HepG2 (cell line): ENCODE measurements around the gene TTLL11. TPM values are rescaled to one million over a fixed set of nuclear protein-coding genes. Genes with fewer than 3 reads are reported as not detected.

Experiments
- ARNT2 ChIP-seq: sonication (generic); formaldehyde crosslinking; IDR thresholded peaks from 2 replicates; pipeline ENCODE4 v1.8.0; 2022; ENCODE audit warnings: mild to moderate bottlenecking, low read depth, missing genetic modification reagents, moderate library complexity
- ATF1 ChIP-seq: IDR thresholded peaks from 2 replicates; pipeline ENCODE4 v1.6.1; 2016; ENCODE audit warnings: mild to moderate bottlenecking, control low read depth
- ATF7-NPFF ChIP-seq: sonication (generic); formaldehyde crosslinking; IDR thresholded peaks from 2 replicates; pipeline ENCODE4 v1.8.1; 2023; ENCODE audit warnings: mild to moderate bottlenecking, low read depth, missing genetic modification reagents, moderate library complexity
- CBX2 ChIP-seq, 2 experiments: fragments of 200-600 bp in 1 of 2; sonication (generic); formaldehyde crosslinking in 1 of 2; IDR thresholded peaks; 2 replicates each; pipeline versions ENCODE4 v1.7.0 to v1.8.1; 2018 to 2022; ENCODE audit warnings: low read depth in 2 of 2, low read length in 1 of 2, mild to moderate bottlenecking in 1 of 2, missing genetic modification reagents in 1 of 2
- CEBPG ChIP-seq: IDR thresholded peaks from 2 replicates; pipeline ENCODE4 v1.6.1; 2016
- DPF2 ChIP-seq: sonication (generic); formaldehyde crosslinking; IDR thresholded peaks from 2 replicates; pipeline ENCODE4 v1.4.0; 2020; ENCODE audit warnings: mild to moderate bottlenecking, low read depth, missing genetic modification reagents, borderline replicate concordance
- DRAP1 ChIP-seq: IDR thresholded peaks from 2 replicates; pipeline ENCODE4 v1.6.1; 2016; ENCODE audit warnings: missing genetic modification reagents, missing compliant biosample characterization
- ETV5 ChIP-seq: IDR thresholded peaks from 2 replicates; pipeline ENCODE4 v1.6.1; 2018; ENCODE audit warnings: missing biosample characterization, missing genetic modification reagents, inconsistent platforms, borderline replicate concordance
- HMG20A ChIP-seq: IDR thresholded peaks from 2 replicates; pipeline ENCODE4 v1.6.1; 2016; ENCODE audit warnings: borderline replicate concordance
- HOXA5 ChIP-seq: sonication (generic); formaldehyde crosslinking; IDR thresholded peaks from 2 replicates; pipeline ENCODE4 v1.4.0; 2020; ENCODE audit warnings: missing genetic modification reagents
- IKZF4 ChIP-seq: sonication (generic); formaldehyde crosslinking; IDR thresholded peaks from 2 replicates; pipeline ENCODE4 v1.5.1; 2020; ENCODE audit warnings: borderline replicate concordance, mild to moderate bottlenecking, low read depth, missing genetic modification reagents; ENCODE audit errors: not compliant biosample characterization
- MIXL1 ChIP-seq: IDR thresholded peaks from 2 replicates; pipeline ENCODE4 v1.6.1; 2016
- MTF1 ChIP-seq: sonication (generic); formaldehyde crosslinking; IDR thresholded peaks from 2 replicates; pipeline ENCODE4 v1.5.0; 2020; ENCODE audit warnings: missing genetic modification reagents
- RBFOX2 ChIP-seq: fragments of 200-400 bp; formaldehyde crosslinking; IDR thresholded peaks from 2 replicates; pipeline ENCODE4 v1.6.1; 2017; ENCODE audit warnings: low read depth, mild to moderate bottlenecking, low read length
- RFX5 ChIP-seq: IDR thresholded peaks from 2 replicates; pipeline ENCODE4 v1.6.1; 2011; ENCODE audit warnings: low read depth, low read length, improper control_type of control experiment
- RFXANK ChIP-seq: IDR thresholded peaks from 2 replicates; pipeline ENCODE4 v1.6.1; 2016
- SNAI1 ChIP-seq: sonication (generic); formaldehyde crosslinking; IDR thresholded peaks from 2 replicates; pipeline ENCODE4 v1.5.0; 2020; ENCODE audit warnings: mild to moderate bottlenecking, missing genetic modification reagents, borderline replicate concordance
- TBX2 ChIP-seq: sonication (generic); formaldehyde crosslinking; IDR thresholded peaks from 2 replicates; pipeline ENCODE4 v1.5.0; 2020; ENCODE audit warnings: missing genetic modification reagents, mild to moderate bottlenecking, borderline replicate concordance
- THAP7 ChIP-seq: sonication (generic); formaldehyde crosslinking; IDR thresholded peaks from 2 replicates; pipeline ENCODE4 v1.8.1; 2023; ENCODE audit warnings: mild to moderate bottlenecking, missing genetic modification reagents
- ZBTB7B ChIP-seq: sonication (generic); formaldehyde crosslinking; IDR thresholded peaks from 2 replicates; pipeline ENCODE4 v1.4.0; 2020; ENCODE audit warnings: missing genetic modification reagents
- ZGPAT ChIP-seq: IDR thresholded peaks from 2 replicates; pipeline ENCODE4 v1.6.1; 2016; ENCODE audit warnings: mild to moderate bottlenecking
- ZNF225 ChIP-seq: sonication (generic); formaldehyde crosslinking; IDR thresholded peaks from 2 replicates; pipeline ENCODE4 v1.4.0; 2020; ENCODE audit warnings: mild to moderate bottlenecking, missing genetic modification reagents
- ZNF30 ChIP-seq: sonication (generic); formaldehyde crosslinking; IDR thresholded peaks from 2 replicates; pipeline ENCODE4 v1.5.0; 2020; ENCODE audit warnings: mild to moderate bottlenecking, missing genetic modification reagents
- ZNF543 ChIP-seq: sonication (generic); formaldehyde crosslinking; IDR thresholded peaks from 2 replicates; pipeline ENCODE4 v1.4.0; 2020; ENCODE audit warnings: mild to moderate bottlenecking, missing genetic modification reagents
- ZNF740 ChIP-seq: sonication (generic); formaldehyde crosslinking; IDR thresholded peaks from 2 replicates; pipeline ENCODE4 v1.4.0; 2020; ENCODE audit warnings: missing genetic modification reagents
- ZNF782 ChIP-seq: sonication (generic); formaldehyde crosslinking; IDR thresholded peaks from 2 replicates; pipeline ENCODE4 v1.4.0; 2020; ENCODE audit warnings: missing genetic modification reagents, mild to moderate bottlenecking, borderline replicate concordance
- ZNF790 ChIP-seq: sonication (generic); formaldehyde crosslinking; IDR thresholded peaks from 2 replicates; pipeline ENCODE4 v1.8.0; 2022; ENCODE audit warnings: missing genetic modification reagents, mild to moderate bottlenecking, borderline replicate concordance
- ZNF816 ChIP-seq: sonication (generic); formaldehyde crosslinking; IDR thresholded peaks from 2 replicates; pipeline ENCODE4 v1.8.0; 2022; ENCODE audit warnings: missing genetic modification reagents, mild to moderate bottlenecking, borderline replicate concordance
- ZSCAN30 ChIP-seq: sonication (generic); formaldehyde crosslinking; IDR thresholded peaks from 2 replicates; pipeline ENCODE4 v1.5.0; 2020; ENCODE audit warnings: mild to moderate bottlenecking, missing genetic modification reagents
- polyA plus RNA-seq, 8 experiments: library from polyadenylated mRNA; depleted of rRNA in 3 of 8; stranded (reverse) in 7 of 8; unstranded in 1 of 8; fragments of >200 nt; fragmentation: Illumina TruSeq in 4 of 8; extraction: Trizol in 4 of 8; gene quantifications; 2 replicates each; pipeline versions ENCODE4 v1.2.1 to v1.2.3, GENCODE V29; 2011 to 2016; ENCODE audit warnings: low read depth in 4 of 8, missing spikeins in 1 of 8, mixed read lengths in 1 of 8; ENCODE audit not compliant: insufficient read depth in 1 of 8
- total RNA-seq, 5 experiments: library from RNA; depleted of rRNA; stranded (reverse); fragments of >200 nt; fragmentation: Illumina TruSeq; extraction: Trizol; gene quantifications; 2 replicates each; pipeline ENCODE4 v1.2.3, GENCODE V29; 2016; ENCODE audit warnings: low read depth in 1 of 5

TTLL11 gene
- total and polyA plus RNA-seq, 2 of the 13 experiments (the other 11 are each of a cell fraction or from before 2014, with no cell fraction given) = 4.5 to 5.2 TPM

- no peak for TF ChIP-seq DPF2 (CRISPR knock-in tag)
- 0 out of 2 replicates have a peak, but pooled peaks have one; percentile 19 for TF ChIP-seq DRAP1
- TF ChIP-seq ZNF790 = peak; percentile 50; the same call in 1 of the 2 replicates
- peak; percentile 58; the same call in 1 of the 2 replicates for TF ChIP-seq ZBTB7B (CRISPR knock-in tag)
- TF ChIP-seq RFX5 = no peak
- no peak for TF ChIP-seq ZNF782 (CRISPR knock-in tag)
- TF ChIP-seq THAP7 = no peak
- peak; percentile 30; the same call in 1 of the 2 replicates for TF ChIP-seq ETV5 (CRISPR knock-in tag)
- no peak for TF ChIP-seq TBX2 (CRISPR knock-in tag)
- TF ChIP-seq ZNF740 (CRISPR knock-in tag) = no peak
- TF ChIP-seq MTF1 (CRISPR knock-in tag) = no peak
- peak; percentile 35; the same call in 1 of the 2 replicates for TF ChIP-seq HOXA5
- no peak for TF ChIP-seq ZNF30 (CRISPR knock-in tag)
- TF ChIP-seq SNAI1 (CRISPR knock-in tag) = no peak
- TF ChIP-seq ATF7-NPFF (CRISPR knock-in tag) = peak; percentile 61
- peak; percentile 46; the same call in 1 of the 2 replicates for TF ChIP-seq ZNF225
- TF ChIP-seq CBX2 (IDR thresholded peaks at IDR 0.05; ENCODE audit: low read depth, low read length) = no peak
- TF ChIP-seq CBX2 (CRISPR knock-in tag; IDR thresholded peaks at IDR 0.05; ENCODE audit: low read depth) = no peak
- peak; percentile 79; the same call in 1 of the 2 replicates for TF ChIP-seq ZGPAT (CRISPR knock-in tag)
- TF ChIP-seq ZSCAN30 (CRISPR knock-in tag) = no peak
- 0 out of 2 replicates have a peak, but pooled peaks have one; percentile 35 for TF ChIP-seq RFXANK
- TF ChIP-seq ZNF543 = no peak
- no peak for TF ChIP-seq IKZF4 (CRISPR knock-in tag)
- no peak for TF ChIP-seq HMG20A (CRISPR knock-in tag)
- no peak; the same call in 1 of the 2 replicates for TF ChIP-seq MIXL1 (CRISPR knock-in tag)
- peak; percentile 88; the same call in 1 of the 2 replicates for TF ChIP-seq ARNT2
- peak; percentile 44; the same call in 1 of the 2 replicates for TF ChIP-seq CEBPG (CRISPR knock-in tag)
- no peak for TF ChIP-seq ZNF816
- peak; percentile 73 for TF ChIP-seq RBFOX2
- TF ChIP-seq ATF1 (CRISPR knock-in tag) = peak; percentile 94
Observed at GRCh38 chr9:122092611-122093506, at the start of gene TTLL11 (continued).
